ENCODE data around the gene SP1.
A peak's percentile ranks its signal among the peaks of the same experiment; 100 is the strongest.

Gene SP1

GRCh38 chr12:53463802-53464560, 84.0 kb downstream of the SP1 start:
- POLR2A ChIA-PET = interaction anchor here (0.6 to 1.5 kb wide), 7 partner anchors 10 to 143 kb away, joined by 3 to 6 read pairs (median 5); partner anchors contain the start of genes AAAS and TARBP2
- CTCF ChIA-PET = interaction anchor here (0.6 to 3.1 kb wide), 4 partner anchors 11 to 744 kb away, joined by 3 to 17 read pairs (median 4); no protein-coding TSS in a partner anchor
- no peak overlapping the region for H3K4me3 ChIP-seq (ENCODE audit: low read depth, low read length)
- H3K36me3 ChIP-seq (ENCODE audit: control insufficient read depth in 2 of 2, insufficient read depth in 1 of 2, low read length in 2 of 2) = peaks cover 93 to 99% of the 10 kb centered on the region in 2 experiments
- TF ChIP-seq ZNF169 (tag by site-specific recombination; IDR thresholded peaks at IDR 0.05) (no peak), IKZF3 (tag by site-specific recombination; IDR thresholded peaks at IDR 0.05) (peak; percentile 55; the same call in 1 of the 2 replicates)
- H3K4me1 ChIP-seq (ENCODE audit: control insufficient read depth, insufficient read depth, low read length) = no peaks in the 10 kb centered on the region
- no peaks in the 10 kb centered on the region for H3K9me3 ChIP-seq (ENCODE audit: control insufficient read depth, insufficient read depth, low read depth, low read length)
- no peak overlapping the region; the same call in 1 of the 2 replicates for H3K27ac ChIP-seq (ENCODE audit: extremely low read depth, low read depth, low read length)

DNA sequence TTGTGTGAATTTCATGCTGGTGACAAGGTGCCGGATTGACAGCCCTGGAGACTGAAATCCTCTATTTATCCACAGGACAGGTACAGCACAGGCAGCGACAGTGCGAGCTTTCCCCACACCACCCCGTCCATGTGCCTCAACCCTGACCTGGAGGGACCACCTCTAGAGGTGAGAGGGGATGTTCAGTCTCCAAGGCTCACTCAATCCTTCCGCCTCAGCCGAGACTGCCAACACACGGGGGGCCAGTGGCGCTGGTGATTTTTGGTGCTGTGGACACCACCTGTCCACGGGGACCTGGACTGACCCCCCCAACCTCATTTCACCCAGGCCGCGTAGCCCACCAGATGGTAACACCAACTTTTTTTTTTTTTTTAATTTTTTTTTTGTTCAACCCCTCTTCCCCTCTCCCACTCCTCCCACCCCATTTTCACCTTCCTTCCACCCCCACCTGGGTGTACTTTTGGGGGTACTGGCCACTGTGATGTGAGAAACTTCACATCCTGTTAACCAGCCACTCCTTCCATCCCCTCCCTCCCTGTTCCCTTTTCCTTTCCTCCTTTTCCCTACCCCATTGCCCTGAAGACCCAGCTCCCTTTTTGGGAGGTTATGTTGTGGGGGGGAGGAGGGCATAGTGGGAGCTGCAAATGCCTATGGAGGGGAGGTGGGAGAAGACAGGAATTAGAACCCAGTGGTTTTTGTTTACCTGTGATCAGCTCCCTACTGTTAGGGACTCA, 84.9 kb downstream of the SP1 start:
- Histone ChIP-seq H3K4me1 (ENCODE audit: control insufficient read depth, insufficient read depth, low read length) (no peaks in the 10 kb centered on the region), H3K4me3 (ENCODE audit: low read depth, low read length) (no peak overlapping the region), H3K9me3 (ENCODE audit: control insufficient read depth, insufficient read depth, low read depth, low read length) (no peaks in the 10 kb centered on the region), H3K27ac (ENCODE audit: extremely low read depth, low read depth, low read length) (no peak overlapping the region), H3K36me3 (ENCODE audit: control insufficient read depth in 2 of 2, insufficient read depth in 1 of 2, low read length in 2 of 2) (peaks cover 93 to 99% of the 10 kb centered on the region in 2 experiments)
- TF ChIP-seq ZNF366 (tag by site-specific recombination; conservative IDR thresholded peaks at IDR 0.05) = peak; percentile 41; the same call in 1 of the 2 replicates
- no peak for TF ChIP-seq HOXA7 (CRISPR knock-in tag; IDR thresholded peaks at IDR 0.05; ENCODE audit: borderline replicate concordance)
- TF ChIP-seq BCL11B (tag by site-specific recombination; IDR thresholded peaks at IDR 0.05; ENCODE audit: low read depth) = no peak
- TF ChIP-seq ZNF24 (tag by site-specific recombination; IDR thresholded peaks at IDR 0.05) = no peak
- TF ChIP-seq ZNF214 (tag by site-specific recombination; IDR thresholded peaks at IDR 0.05; ENCODE audit: borderline replicate concordance) = no peak
- no peak for TF ChIP-seq ZNF426 (tag by site-specific recombination; IDR thresholded peaks at IDR 0.05)
- TF ChIP-seq, protein P1, sequence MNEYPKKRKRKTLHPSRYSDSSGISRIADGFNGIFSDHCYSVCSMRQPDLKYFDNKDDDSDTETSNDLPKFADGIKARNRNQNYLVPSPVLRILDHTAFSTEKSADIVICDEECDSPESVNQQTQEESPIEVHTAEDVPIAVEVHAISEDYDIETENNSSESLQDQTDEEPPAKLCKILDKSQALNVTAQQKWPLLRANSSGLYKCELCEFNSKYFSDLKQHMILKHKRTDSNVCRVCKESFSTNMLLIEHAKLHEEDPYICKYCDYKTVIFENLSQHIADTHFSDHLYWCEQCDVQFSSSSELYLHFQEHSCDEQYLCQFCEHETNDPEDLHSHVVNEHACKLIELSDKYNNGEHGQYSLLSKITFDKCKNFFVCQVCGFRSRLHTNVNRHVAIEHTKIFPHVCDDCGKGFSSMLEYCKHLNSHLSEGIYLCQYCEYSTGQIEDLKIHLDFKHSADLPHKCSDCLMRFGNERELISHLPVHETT (tag by site-specific recombination; IDR thresholded peaks at IDR 0.05) = no peak
- CTCF ChIA-PET = interaction anchor here (0.6 to 0.7 kb wide), 3 partner anchors 25 to 743 kb away, joined by 3 to 5 read pairs (median 3); no protein-coding TSS in a partner anchor
- POLR2A ChIA-PET = interaction anchor here (0.6 to 1.5 kb wide), 8 partner anchors 9 to 143 kb away, joined by 3 to 5 read pairs (median 4); partner anchors contain the start of genes AAAS, MAP3K12 and TARBP2

DNA sequence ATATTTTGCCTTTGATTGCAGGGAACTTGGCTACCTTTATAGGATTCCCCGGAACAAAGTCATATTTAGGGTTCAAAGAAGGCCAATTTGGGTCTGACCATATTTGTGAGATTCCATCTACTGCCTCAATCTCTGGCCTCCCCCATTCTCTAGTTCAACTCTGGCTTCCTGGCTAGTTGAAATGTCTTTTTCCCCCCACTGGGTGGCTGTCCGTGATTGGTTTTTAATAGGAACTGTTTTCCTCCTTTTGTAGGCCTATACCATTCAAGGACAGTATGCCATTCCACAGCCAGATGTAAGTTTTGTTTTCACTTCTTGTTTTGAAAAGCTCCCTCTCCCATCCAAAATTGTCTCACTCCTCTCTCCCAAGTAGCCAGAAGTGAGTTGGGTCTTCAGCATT, 85.7 kb downstream of the SP1 start:
- no peaks in the 10 kb centered on the region for H3K9me3 ChIP-seq (ENCODE audit: control insufficient read depth, insufficient read depth, low read depth, low read length)
- ChIA-PET CTCF (interaction anchor here (0.7 to 1.0 kb wide), 2 partner anchors 13 to 47 kb away, joined by 3 read pairs; no protein-coding TSS in a partner anchor), POLR2A (interaction anchor here (1.1 kb wide), 1 partner anchor 34 kb away, joined by 3 read pairs; the partner anchor contains the start of gene MAP3K12)
- H3K36me3 ChIP-seq (ENCODE audit: control insufficient read depth in 2 of 2, insufficient read depth in 1 of 2, low read length in 2 of 2) = peaks cover 93 to 99% of the 10 kb centered on the region in 2 experiments
- H3K27ac ChIP-seq (ENCODE audit: extremely low read depth, low read depth, low read length) = no peak overlapping the region; the same call in 1 of the 2 replicates
- no peaks in the 10 kb centered on the region for H3K4me1 ChIP-seq (ENCODE audit: control insufficient read depth, insufficient read depth, low read length)
- H3K4me3 ChIP-seq (ENCODE audit: low read depth, low read length) = no peak overlapping the region
- TF ChIP-seq, protein P2, sequence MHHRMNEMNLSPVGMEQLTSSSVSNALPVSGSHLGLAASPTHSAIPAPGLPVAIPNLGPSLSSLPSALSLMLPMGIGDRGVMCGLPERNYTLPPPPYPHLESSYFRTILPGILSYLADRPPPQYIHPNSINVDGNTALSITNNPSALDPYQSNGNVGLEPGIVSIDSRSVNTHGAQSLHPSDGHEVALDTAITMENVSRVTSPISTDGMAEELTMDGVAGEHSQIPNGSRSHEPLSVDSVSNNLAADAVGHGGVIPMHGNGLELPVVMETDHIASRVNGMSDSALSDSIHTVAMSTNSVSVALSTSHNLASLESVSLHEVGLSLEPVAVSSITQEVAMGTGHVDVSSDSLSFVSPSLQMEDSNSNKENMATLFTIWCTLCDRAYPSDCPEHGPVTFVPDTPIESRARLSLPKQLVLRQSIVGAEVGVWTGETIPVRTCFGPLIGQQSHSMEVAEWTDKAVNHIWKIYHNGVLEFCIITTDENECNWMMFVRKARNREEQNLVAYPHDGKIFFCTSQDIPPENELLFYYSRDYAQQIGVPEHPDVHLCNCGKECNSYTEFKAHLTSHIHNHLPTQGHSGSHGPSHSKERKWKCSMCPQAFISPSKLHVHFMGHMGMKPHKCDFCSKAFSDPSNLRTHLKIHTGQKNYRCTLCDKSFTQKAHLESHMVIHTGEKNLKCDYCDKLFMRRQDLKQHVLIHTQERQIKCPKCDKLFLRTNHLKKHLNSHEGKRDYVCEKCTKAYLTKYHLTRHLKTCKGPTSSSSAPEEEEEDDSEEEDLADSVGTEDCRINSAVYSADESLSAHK (tag by site-specific recombination; IDR thresholded peaks at IDR 0.05) = no peak
- no peak for TF ChIP-seq ZNF530 (tag by site-specific recombination; IDR thresholded peaks at IDR 0.05; ENCODE audit: low read depth)
- no peak for TF ChIP-seq ZNF202 (tag by site-specific recombination; IDR thresholded peaks at IDR 0.05; ENCODE audit: borderline replicate concordance)
- 0 out of 2 replicates have a peak, but pooled peaks have one; percentile 15 for TF ChIP-seq PRDM1 (tag by site-specific recombination; IDR thresholded peaks at IDR 0.05)
- TF ChIP-seq ZNF394 (tag by site-specific recombination; IDR thresholded peaks at IDR 0.05; ENCODE audit: borderline replicate concordance) = no peak
- no peak for TF ChIP-seq ZNF24 (tag by site-specific recombination; IDR thresholded peaks at IDR 0.05)
- TF ChIP-seq ZNF214 (tag by site-specific recombination; IDR thresholded peaks at IDR 0.05; ENCODE audit: borderline replicate concordance) = no peak
- TF ChIP-seq ZFP37 (tag by site-specific recombination; IDR thresholded peaks at IDR 0.05) = no peak
- TF ChIP-seq ZNF654 (tag by site-specific recombination; IDR thresholded peaks at IDR 0.05; ENCODE audit: low read depth) = 0 out of 2 replicates have a peak, but pooled peaks have one; percentile 8
- TF ChIP-seq ZNF324 (tag by site-specific recombination; IDR thresholded peaks at IDR 0.05) = no peak
- TF ChIP-seq ZNF529 (tag by site-specific recombination; IDR thresholded peaks at IDR 0.05; ENCODE audit: insufficient replicate concordance) = no peak
- peak; percentile 32 for TF ChIP-seq PRDM10 (tag by site-specific recombination; IDR thresholded peaks at IDR 0.05)

All from HEK293 (cell line).